ENCODE measurements around the gene NOTCH2.

Gene NOTCH2

DNA sequence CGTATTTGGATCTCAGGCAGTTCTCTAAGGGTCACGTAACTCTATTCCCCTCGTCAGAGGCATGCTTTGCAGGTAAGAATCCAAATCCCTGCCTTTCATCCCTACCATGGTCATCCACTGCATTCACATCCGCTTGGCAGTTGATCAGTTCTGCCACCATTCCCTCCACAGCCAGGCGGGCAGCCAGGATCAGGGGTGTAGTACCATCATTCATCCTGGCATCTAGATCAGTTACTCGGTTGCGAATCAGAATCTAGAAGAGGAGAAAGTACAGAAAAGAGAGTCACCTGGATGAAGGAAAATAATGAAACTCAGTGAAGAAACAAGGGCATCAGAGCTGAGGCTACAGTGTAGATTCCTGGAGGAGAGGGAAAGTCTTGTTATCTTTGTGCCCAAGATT lies 151.2 kb downstream of the NOTCH2 start:
- Histone ChIP-seq H3K9me3 (no peaks in the 10 kb centered on the region), H3K27ac (no peak overlapping the region), H3K4me1 (ENCODE audit: control insufficient read depth in 1 of 2, insufficient read depth in 1 of 2, low read depth in 1 of 2, low read length in 1 of 2) (no peaks in the 10 kb centered on the region), H3K4me3 (ENCODE audit: low read depth in 1 of 2, low read length in 1 of 2) (no peak overlapping the region), H3K36me3 (peaks cover 100% of the 10 kb centered on the region), H3K27me3 (no peaks in the 10 kb centered on the region)
- TF ChIP-seq, protein P1, sequence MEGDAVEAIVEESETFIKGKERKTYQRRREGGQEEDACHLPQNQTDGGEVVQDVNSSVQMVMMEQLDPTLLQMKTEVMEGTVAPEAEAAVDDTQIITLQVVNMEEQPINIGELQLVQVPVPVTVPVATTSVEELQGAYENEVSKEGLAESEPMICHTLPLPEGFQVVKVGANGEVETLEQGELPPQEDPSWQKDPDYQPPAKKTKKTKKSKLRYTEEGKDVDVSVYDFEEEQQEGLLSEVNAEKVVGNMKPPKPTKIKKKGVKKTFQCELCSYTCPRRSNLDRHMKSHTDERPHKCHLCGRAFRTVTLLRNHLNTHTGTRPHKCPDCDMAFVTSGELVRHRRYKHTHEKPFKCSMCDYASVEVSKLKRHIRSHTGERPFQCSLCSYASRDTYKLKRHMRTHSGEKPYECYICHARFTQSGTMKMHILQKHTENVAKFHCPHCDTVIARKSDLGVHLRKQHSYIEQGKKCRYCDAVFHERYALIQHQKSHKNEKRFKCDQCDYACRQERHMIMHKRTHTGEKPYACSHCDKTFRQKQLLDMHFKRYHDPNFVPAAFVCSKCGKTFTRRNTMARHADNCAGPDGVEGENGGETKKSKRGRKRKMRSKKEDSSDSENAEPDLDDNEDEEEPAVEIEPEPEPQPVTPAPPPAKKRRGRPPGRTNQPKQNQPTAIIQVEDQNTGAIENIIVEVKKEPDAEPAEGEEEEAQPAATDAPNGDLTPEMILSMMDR (IDR thresholded peaks at IDR 0.05), result no peak

DNA sequence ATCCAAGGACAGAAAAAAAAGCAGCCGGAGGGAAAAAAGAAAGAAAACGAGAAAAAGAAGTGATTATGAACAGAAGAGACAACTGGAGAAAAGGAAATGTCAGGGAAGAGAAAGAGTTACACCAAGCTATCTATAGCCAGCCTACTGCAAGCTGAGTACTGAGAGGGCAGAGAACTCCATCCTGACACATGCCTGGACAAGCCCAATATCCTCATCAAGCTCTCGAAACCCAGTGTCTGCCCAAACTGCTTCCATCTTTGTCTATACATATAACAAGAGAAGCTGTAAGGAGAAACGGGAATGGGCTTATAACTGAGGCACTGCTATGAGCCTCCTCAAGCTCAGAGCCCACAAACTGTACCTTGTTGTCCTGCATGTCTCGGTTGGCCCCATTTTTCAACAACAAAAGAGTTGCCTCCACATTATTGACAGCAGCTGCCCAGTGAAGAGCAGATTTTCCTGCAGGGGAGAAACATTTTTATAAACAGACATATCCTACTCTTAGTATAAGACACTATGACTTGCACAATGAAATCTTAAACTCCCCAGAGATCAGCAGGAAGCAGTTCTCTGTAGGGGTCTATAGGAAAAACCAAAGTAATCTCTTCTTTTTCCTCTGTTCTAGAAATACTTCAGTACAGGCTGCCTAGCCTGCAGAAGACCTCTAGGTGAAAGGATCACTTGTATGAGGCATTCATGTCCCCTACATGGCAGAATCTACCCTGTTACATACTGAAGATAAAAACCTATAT lies 152.0 kb downstream of the NOTCH2 start:
- peaks cover 100% of the 10 kb centered on the region for H3K36me3 ChIP-seq
- H3K27ac ChIP-seq, result no peak overlapping the region
- no peaks in the 10 kb centered on the region for H3K9me3 ChIP-seq
- H3K4me1 ChIP-seq (ENCODE audit: control insufficient read depth in 1 of 2, insufficient read depth in 1 of 2, low read depth in 1 of 2, low read length in 1 of 2), result no peaks in the 10 kb centered on the region
- no peak overlapping the region for H3K4me3 ChIP-seq (ENCODE audit: low read depth in 1 of 2, low read length in 1 of 2)
- TF ChIP-seq, protein P1 (IDR thresholded peaks at IDR 0.05), result no peak
- H3K27me3 ChIP-seq, result no peaks in the 10 kb centered on the region

DNA sequence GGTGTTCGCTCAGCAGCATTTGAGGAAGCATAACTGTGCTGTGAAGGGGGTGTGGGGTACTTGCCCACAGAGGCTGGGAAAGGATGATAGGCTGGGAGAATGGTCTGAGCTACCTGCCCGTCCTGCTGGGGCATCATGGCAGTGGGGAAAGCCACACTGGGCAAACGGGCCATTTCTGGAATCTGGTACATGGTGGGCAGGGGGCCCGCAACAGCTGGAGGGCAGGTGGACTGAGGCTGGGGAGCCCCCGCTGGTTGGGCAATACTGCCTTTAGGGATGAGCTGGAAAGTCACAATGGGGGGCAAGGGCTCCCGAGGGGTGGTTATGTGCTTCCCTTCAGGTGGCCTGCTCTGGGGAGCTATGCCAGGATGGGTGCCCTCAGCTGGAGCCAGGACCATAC lies 153.9 kb downstream of the NOTCH2 start:
- Histone ChIP-seq H3K4me1 (ENCODE audit: control insufficient read depth in 1 of 2, insufficient read depth in 1 of 2, low read depth in 1 of 2, low read length in 1 of 2) (no peaks in the 10 kb centered on the region), H3K4me3 (ENCODE audit: low read depth in 1 of 2, low read length in 1 of 2) (no peak overlapping the region), H3K27me3 (no peaks in the 10 kb centered on the region), H3K9me3 (no peaks in the 10 kb centered on the region), H3K36me3 (peaks cover 80% of the 10 kb centered on the region), H3K27ac (no peak overlapping the region)
- TF ChIP-seq, protein P1 (IDR thresholded peaks at IDR 0.05), result no peak

DNA sequence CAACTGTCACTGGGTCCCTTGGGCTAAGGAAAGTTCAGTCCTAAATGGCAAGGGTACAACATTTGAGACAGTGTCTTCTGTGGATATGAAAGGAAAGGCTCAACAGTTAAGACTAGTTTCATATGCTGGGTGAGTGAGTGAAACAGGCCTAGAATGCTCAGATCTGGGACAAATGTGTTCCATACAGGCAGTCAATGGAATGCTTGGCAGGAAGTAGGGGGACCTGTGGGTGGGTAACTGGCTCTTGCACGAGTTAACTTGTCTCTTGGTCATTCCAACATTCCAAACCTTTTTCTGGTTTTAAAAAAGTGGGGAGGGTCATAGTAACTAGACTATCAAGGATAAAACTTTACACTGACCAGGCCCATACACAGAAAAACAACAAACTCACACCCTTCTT lies 155.4 kb downstream of the NOTCH2 start:
- TF ChIP-seq, protein P1 (IDR thresholded peaks at IDR 0.05), result no peak
- H3K27me3 ChIP-seq, result no peaks in the 10 kb centered on the region
- no peaks in the 10 kb centered on the region for H3K4me1 ChIP-seq (ENCODE audit: control insufficient read depth in 1 of 2, insufficient read depth in 1 of 2, low read depth in 1 of 2, low read length in 1 of 2)
- no peaks in the 10 kb centered on the region for H3K9me3 ChIP-seq
- H3K4me3 ChIP-seq (ENCODE audit: low read depth in 1 of 2, low read length in 1 of 2), result no peak overlapping the region
- H3K27ac ChIP-seq, result no peak overlapping the region
- H3K36me3 ChIP-seq, result peaks cover 66% of the 10 kb centered on the region

DNA sequence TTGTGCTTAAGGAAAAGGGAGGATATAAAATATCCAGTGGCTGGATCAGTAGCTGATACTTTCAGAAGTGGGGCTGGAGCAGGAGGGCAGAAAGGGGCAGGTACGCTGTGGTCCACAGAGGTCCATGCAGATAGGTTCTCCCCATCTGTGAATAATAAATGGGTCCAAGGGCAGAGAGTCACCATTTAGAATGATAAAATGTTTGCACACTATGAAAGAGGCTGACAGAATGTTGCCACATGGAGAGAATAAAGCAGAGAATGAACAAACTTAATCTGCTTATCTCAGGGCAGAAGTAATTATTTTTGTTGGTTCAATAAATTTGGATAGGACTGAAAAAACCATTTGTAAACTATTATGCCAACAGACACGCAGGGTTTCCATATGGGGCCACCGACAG lies 156.5 kb downstream of the NOTCH2 start:
- no peak overlapping the region for H3K4me3 ChIP-seq (ENCODE audit: low read depth in 1 of 2, low read length in 1 of 2)
- H3K36me3 ChIP-seq, result peaks cover 55% of the 10 kb centered on the region
- H3K27me3 ChIP-seq, result no peaks in the 10 kb centered on the region
- H3K27ac ChIP-seq, result no peak overlapping the region
- H3K4me1 ChIP-seq (ENCODE audit: control insufficient read depth in 1 of 2, insufficient read depth in 1 of 2, low read depth in 1 of 2, low read length in 1 of 2), result no peaks in the 10 kb centered on the region
- no peaks in the 10 kb centered on the region for H3K9me3 ChIP-seq
- TF ChIP-seq, protein P1 (IDR thresholded peaks at IDR 0.05), result no peak

Measured in neutrophil (primary cell).